Measurements from ENCODE around the gene ACSM3. TPM values are rescaled to one million over a fixed set of nuclear protein-coding genes. Genes with fewer than 3 reads are reported as not detected.
"Not testable (repeated sequence)": the region's sequence is repeated elsewhere in the genome, so short reads cannot be mapped to it uniquely, and the experiment has no call there.

Gene ACSM3
- total RNA-seq (2014; rRNA removed; shearing (Covaris generic)) (0.65 and 2.1 TPM in 2 replicates), polyA plus RNA-seq (2016; fragmentation: Nextera tagmentation; extraction: Ambion mirVana) (0.60 and 1.7 TPM in 2 replicates)

GRCh38 chr16:20763461-20764232, at the start of gene ACSM3:
TSS of gene ACSM3 (plus strand) at chr16:20764014. CDS start at chr16:20770035, 6,021 bp downstream.
- peak within 1 kb of the TSS; percentile 67 for H3K9ac ChIP-seq
- no peaks in the 10 kb centered on the region for H3K79me2 ChIP-seq (ENCODE audit: insufficient read depth)
- H3K4me3 ChIP-seq = peak within 1 kb of the TSS; percentile 85
- no peaks in the 10 kb centered on the region for H3K9me3 ChIP-seq (ENCODE audit: low read depth)
- peak within 1 kb of the TSS; percentile 98 for H2AFZ ChIP-seq
- 23 to 25% methylated on average over 10 of the region's 10 CpGs for WGBS, 2 experiments (ENCODE audit: low coverage in 1 of 2, low lambda C conversion rate in 2 of 2, missing lambda C conversion rate in 2 of 2)
- H3K9me2 ChIP-seq (ENCODE audit: insufficient read depth) = no peaks in the 10 kb centered on the region
- in situ Hi-C loops (cut with MboI) = no loop called here
- DNase-seq = peak; percentile 74
- peak within 1 kb of the TSS; percentile 80 for H3K4me2 ChIP-seq (ENCODE audit: unreplicated experiment)
- H3K4me1 ChIP-seq (ENCODE audit: insufficient read depth) = no peaks in the 10 kb centered on the region
- H4K20me1 ChIP-seq (ENCODE audit: insufficient read depth) = no peaks in the 10 kb centered on the region
- no peak within 1 kb of the TSS for H3K27ac ChIP-seq
- TF ChIP-seq EZH2 (IDR thresholded peaks at IDR 0.05; ENCODE audit: insufficient read depth, poor library complexity, severe bottlenecking) = no peak
- TF ChIP-seq EZH2phosphoT487 (IDR thresholded peaks at IDR 0.05; ENCODE audit: insufficient read depth, low read depth) = no peak
- H3K27me3 ChIP-seq (replicated peaks; ENCODE audit: insufficient read depth) = no peaks in the 10 kb centered on the region
- no peaks in the 10 kb centered on the region for H3F3A ChIP-seq (ENCODE audit: insufficient read depth)
- no peaks in the 10 kb centered on the region for H3K36me3 ChIP-seq (ENCODE audit: low read depth)

GRCh38 chr16:20717718-20718117, 46.1 kb upstream of the ACSM3 start:
- in situ Hi-C loops (cut with MboI); H3K27ac ChIP-seq; H3K4me1 ChIP-seq (ENCODE audit: insufficient read depth): not testable (repeated sequence)

GRCh38 chr16:20720251-20720650, 43.6 kb upstream of the ACSM3 start:
- no peak for DNase-seq
- H2AFZ ChIP-seq = no peak overlapping the region
- no peaks in the 10 kb centered on the region for H3K36me3 ChIP-seq (ENCODE audit: low read depth)
- H3K79me2 ChIP-seq (ENCODE audit: insufficient read depth) = no peaks in the 10 kb centered on the region
- in situ Hi-C loops (cut with MboI) = no loop called here
- no peak for TF ChIP-seq EZH2 (IDR thresholded peaks at IDR 0.05; ENCODE audit: insufficient read depth, poor library complexity, severe bottlenecking)
- no peak for TF ChIP-seq EZH2phosphoT487 (IDR thresholded peaks at IDR 0.05; ENCODE audit: insufficient read depth, low read depth)
- no peaks in the 10 kb centered on the region; the same call in 1 of the 2 replicates for H3K27me3 ChIP-seq (replicated peaks; ENCODE audit: insufficient read depth)
- no peaks in the 10 kb centered on the region for H3K9me3 ChIP-seq (ENCODE audit: low read depth)
- 68 to 73% methylated on average over 4 of the region's 4 CpGs for WGBS, 2 experiments (ENCODE audit: low coverage in 1 of 2, low lambda C conversion rate in 2 of 2, missing lambda C conversion rate in 2 of 2)
- no peaks in the 10 kb centered on the region for H3F3A ChIP-seq (ENCODE audit: insufficient read depth)
- H3K4me1 ChIP-seq (ENCODE audit: insufficient read depth) = no peaks in the 10 kb centered on the region
- H4K20me1 ChIP-seq (ENCODE audit: insufficient read depth) = no peaks in the 10 kb centered on the region
- H3K9me2 ChIP-seq (ENCODE audit: insufficient read depth) = no peaks in the 10 kb centered on the region
- H3K9ac ChIP-seq = no peak overlapping the region
- no peak overlapping the region for H3K27ac ChIP-seq
- H3K4me3 ChIP-seq = no peak overlapping the region
- H3K4me2 ChIP-seq (ENCODE audit: unreplicated experiment) = no peak overlapping the region

More at GRCh38 chr16:20717718-20718117, 46.1 kb upstream of the ACSM3 start:
- DNase-seq; H3K36me3 ChIP-seq (ENCODE audit: low read depth); H4K20me1 ChIP-seq (ENCODE audit: insufficient read depth); H3K27me3 ChIP-seq (replicated peaks; ENCODE audit: insufficient read depth); H3K4me2 ChIP-seq (ENCODE audit: unreplicated experiment); H3K79me2 ChIP-seq (ENCODE audit: insufficient read depth); H3K9ac ChIP-seq; H3K9me3 ChIP-seq (ENCODE audit: low read depth); H3K9me2 ChIP-seq (ENCODE audit: insufficient read depth); H3K4me3 ChIP-seq; H3F3A ChIP-seq (ENCODE audit: insufficient read depth); H2AFZ ChIP-seq: not testable (repeated sequence)

- DNase-seq = no peak
- H3K9me2 ChIP-seq (ENCODE audit: insufficient read depth) = no peaks in the 10 kb centered on the region
- in situ Hi-C loops (cut with MboI) = no loop called here
These were observed 37.2 kb upstream of the ACSM3 start for GRCh38 chr16:20726661-20727060.

More at GRCh38 chr16:20726661-20727060, 37.2 kb upstream of the ACSM3 start:
- H3K4me2 ChIP-seq (ENCODE audit: unreplicated experiment) = no peak overlapping the region
- no peak overlapping the region for H3K4me3 ChIP-seq
- H3K36me3 ChIP-seq (ENCODE audit: low read depth) = no peaks in the 10 kb centered on the region
- no peaks in the 10 kb centered on the region for H3K9me3 ChIP-seq (ENCODE audit: low read depth)
- TF ChIP-seq EZH2phosphoT487 (IDR thresholded peaks at IDR 0.05; ENCODE audit: insufficient read depth, low read depth) (no peak), EZH2 (IDR thresholded peaks at IDR 0.05; ENCODE audit: insufficient read depth, poor library complexity, severe bottlenecking) (no peak)
- no peaks in the 10 kb centered on the region for H3K27me3 ChIP-seq (replicated peaks; ENCODE audit: insufficient read depth)
- H3F3A ChIP-seq (ENCODE audit: insufficient read depth) = no peaks in the 10 kb centered on the region
- no peaks in the 10 kb centered on the region for H3K4me1 ChIP-seq (ENCODE audit: insufficient read depth)
- no peaks in the 10 kb centered on the region for H4K20me1 ChIP-seq (ENCODE audit: insufficient read depth)
- no peak overlapping the region for H3K27ac ChIP-seq
- H3K9ac ChIP-seq = no peak overlapping the region
- no peaks in the 10 kb centered on the region for H3K79me2 ChIP-seq (ENCODE audit: insufficient read depth)
- H2AFZ ChIP-seq = no peak overlapping the region
